Measurements from ENCODE around the gene MID1IP1.

GRCh38 chrX:38796946-38797345, 4.3 kb upstream of the MID1IP1 start:
- no peak for TF ChIP-seq CTCF (conservative IDR thresholded peaks at IDR 0.05; ENCODE audit: low read length)
- TF ChIP-seq EZH2phosphoT487 (IDR thresholded peaks at IDR 0.05; ENCODE audit: borderline replicate concordance, low read depth, low read length) = no peak

Measured in OCI-LY7 (cell line).